ENCODE measurements around the gene CTU1.

- TF ChIP-seq SREBF2 (IDR thresholded peaks at IDR 0.05; ENCODE audit: low read length): no peak
- no peak for TF ChIP-seq NFYB (IDR thresholded peaks at IDR 0.05; ENCODE audit: insufficient read depth, low read depth, low read length)
- no peak for TF ChIP-seq POLR2AphosphoS5 (IDR thresholded peaks at IDR 0.05; ENCODE audit: low read length)
- TF ChIP-seq MAX (IDR thresholded peaks at IDR 0.05; ENCODE audit: low read depth, low read length): no peak
- TF ChIP-seq BRCA1 (IDR thresholded peaks at IDR 0.05; ENCODE audit: low read depth, low read length): no peak
- TF ChIP-seq ATF2 (IDR thresholded peaks at IDR 0.05; ENCODE audit: low read length): no peak
- TF ChIP-seq CTCF (IDR thresholded peaks at IDR 0.05 in 2 of 3, conservative IDR thresholded peaks at IDR 0.05 in 1 of 3; ENCODE audit: control insufficient read depth in 2 of 3, extremely low read depth in 1 of 3, insufficient read depth in 1 of 3, low read depth in 3 of 3, low read length in 3 of 3): no peak
- TF ChIP-seq RFX5 (IDR thresholded peaks at IDR 0.05; ENCODE audit: low read depth, low read length): no peak
- TF ChIP-seq CHD2 (IDR thresholded peaks at IDR 0.05; ENCODE audit: borderline replicate concordance, low read depth, low read length): no peak
- no peak for TF ChIP-seq EP300 (IDR thresholded peaks at IDR 0.05; ENCODE audit: borderline replicate concordance in 1 of 2, control insufficient read depth in 1 of 2, low read depth in 2 of 2, low read length in 2 of 2)
- no peak for TF ChIP-seq RAD21 (IDR thresholded peaks at IDR 0.05; ENCODE audit: insufficient read depth, low read depth, low read length)
- no peak for TF ChIP-seq SMC3 (IDR thresholded peaks at IDR 0.05; ENCODE audit: borderline replicate concordance, low read length)
- no peak for TF ChIP-seq POLR2A (IDR thresholded peaks at IDR 0.05; ENCODE audit: low read depth, low read length)
- no peak for TF ChIP-seq SP1 (IDR thresholded peaks at IDR 0.05; ENCODE audit: low read depth, low read length)
Observed at GRCh38 chr19:51111606-51112005, 3.4 kb upstream of the CTU1 start.

Measured in GM12878 (cell line).